Amniotic stem cell (primary cell): ENCODE results near the gene NFATC3.
A peak's percentile ranks its signal among the peaks of the same experiment; 100 is the strongest.

ENCODE experiments used
- DNase-seq: peaks from one replicate; lab custom pipeline; 2025; lab: John Stamatoyannopoulos, UW

The NFATC3 gene

GRCh38 chr16:68190081-68190480, 104.9 kb downstream of the NFATC3 start:
- no peak for DNase-seq

GRCh38 chr16:68190736-68191510, 105.8 kb downstream of the NFATC3 start:
- DNase-seq = no peak

- no peak for DNase-seq
Measured at GRCh38 chr16:68194251-68194650, 109.1 kb downstream of the NFATC3 start.

GRCh38 chr16:68197250-68197649, 112.1 kb downstream of the NFATC3 start:
- no peak for DNase-seq

GRCh38 chr16:68200088-68200783, 115.1 kb downstream of the NFATC3 start:
- DNase-seq = peak; percentile 30

- no peak for DNase-seq
Measured at GRCh38 chr16:68202091-68202519, 116.9 kb downstream of the NFATC3 start.

GRCh38 chr16:68206245-68206644, 121.1 kb downstream of the NFATC3 start:
- no peak for DNase-seq

GRCh38 chr16:68214726-68215125, 129.6 kb downstream of the NFATC3 start:
- DNase-seq = no peak

- DNase-seq = no peak
Measured at GRCh38 chr16:68215302-68215701, 130.1 kb downstream of the NFATC3 start.

- no peak for DNase-seq
Measured at GRCh38 chr16:68216240-68216639, 131.1 kb downstream of the NFATC3 start.

- no peak for DNase-seq
Measured at GRCh38 chr16:68217506-68217905, 132.3 kb downstream of the NFATC3 start.

GRCh38 chr16:68219725-68220351, 134.7 kb downstream of the NFATC3 start:
- no peak for DNase-seq

GRCh38 chr16:68223072-68223471, 137.9 kb downstream of the NFATC3 start:
- DNase-seq = no peak

- DNase-seq = no peak
Measured at GRCh38 chr16:68226116-68226515, 140.9 kb downstream of the NFATC3 start.

- DNase-seq = no peak
Measured at GRCh38 chr16:68227183-68227793, 142.1 kb downstream of the NFATC3 start.

- no peak for DNase-seq
Measured at GRCh38 chr16:68227850-68228553, 142.8 kb downstream of the NFATC3 start.

- no peak for DNase-seq
Measured at GRCh38 chr16:68228652-68229051, 143.5 kb downstream of the NFATC3 start.

- peak; percentile 22 for DNase-seq
Measured at GRCh38 chr16:68229431-68230175, 144.4 kb downstream of the NFATC3 start.

- no peak for DNase-seq
Measured at GRCh38 chr16:68230176-68230571, 145.0 kb downstream of the NFATC3 start.

GRCh38 chr16:68230956-68231355, 145.8 kb downstream of the NFATC3 start:
- no peak for DNase-seq
